ENCODE data around the gene NXT1.
"Not testable (repeated sequence)": the region's sequence is repeated elsewhere in the genome, so short reads cannot be mapped to it uniquely, and the experiment has no call there.

NXT1 gene

DNA sequence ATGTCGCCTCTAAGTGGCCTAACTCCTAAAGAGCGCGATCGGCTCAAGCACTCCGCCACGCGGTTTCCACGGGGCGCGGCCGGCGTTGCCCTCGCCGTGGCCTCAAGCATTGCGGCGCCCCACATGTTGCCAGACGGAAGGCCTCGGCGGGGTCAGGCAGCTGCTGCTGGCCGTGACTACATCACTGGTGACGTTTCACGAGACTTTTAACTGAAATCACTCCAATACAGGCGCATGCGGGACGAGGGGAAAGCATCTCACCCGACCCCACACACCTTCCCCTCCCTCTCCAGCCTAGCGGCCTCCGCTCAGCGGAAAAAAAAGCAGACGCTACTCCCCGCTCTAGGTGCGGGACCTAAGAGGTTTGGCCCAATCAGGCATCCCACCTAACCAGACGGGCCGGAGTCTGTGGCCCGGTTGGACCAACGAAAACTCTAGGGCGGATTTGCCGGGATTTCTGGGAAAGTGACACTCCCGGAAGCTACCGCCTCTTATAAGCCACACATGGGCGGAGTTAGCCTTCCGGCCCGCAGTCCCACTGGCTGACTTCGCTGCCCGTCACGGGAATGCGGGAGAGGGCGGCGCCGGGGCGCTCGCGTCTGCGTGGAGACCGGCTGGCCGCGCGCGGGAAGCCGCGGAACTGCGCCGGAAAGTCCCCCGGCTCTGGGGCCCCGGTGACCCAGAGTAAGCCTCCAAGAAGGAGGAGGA is at the start of gene NXT1:
Gene NXT1, plus strand, starts transcription at position 596 of the 708 bp plus-strand sequence. CDS start 3,251 bp downstream, outside the sequence.
- peak; percentile 92 to 93 for DNase-seq (ENCODE audit: low read depth in 2 of 2)

DNA sequence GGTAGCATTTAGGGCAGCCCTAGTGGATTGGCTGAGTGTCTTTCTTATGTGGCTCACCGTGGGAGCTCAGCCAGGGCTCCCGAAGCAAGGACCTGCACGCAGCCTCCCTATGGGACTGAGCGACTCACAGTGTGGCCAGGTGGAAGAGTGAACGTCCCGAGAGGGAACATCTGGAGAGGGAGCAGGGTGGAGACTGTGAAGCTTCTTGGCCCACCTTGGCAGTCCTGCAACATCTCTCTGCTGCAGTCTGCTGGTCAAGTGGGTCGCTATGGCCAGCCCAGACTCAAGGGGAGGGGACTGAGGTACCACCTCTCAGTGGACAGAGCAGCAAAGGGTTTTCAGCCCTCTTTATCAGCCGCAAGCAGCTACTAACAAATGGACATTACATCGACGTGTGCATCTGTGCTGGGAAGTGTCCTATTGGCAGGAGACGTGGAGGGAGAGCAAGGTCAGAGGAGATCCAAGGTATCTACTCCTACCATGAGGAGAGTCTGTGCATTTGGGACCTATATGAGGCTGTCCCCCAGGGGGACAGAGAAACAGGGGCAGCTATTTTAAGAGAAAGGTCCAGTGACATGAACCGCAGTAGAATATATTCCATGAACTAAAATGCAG is 49.0 kb upstream of the NXT1 start:
- DNase-seq (ENCODE audit: low read depth in 2 of 2): no peak

GRCh38 chr20:23302386-23302785 is 48.2 kb upstream of the NXT1 start:
- DNase-seq (ENCODE audit: low read depth in 2 of 2): no peak

- no peak for DNase-seq (ENCODE audit: low read depth in 2 of 2)
Measured at GRCh38 chr20:23302801-23303200, 47.8 kb upstream of the NXT1 start.

DNA sequence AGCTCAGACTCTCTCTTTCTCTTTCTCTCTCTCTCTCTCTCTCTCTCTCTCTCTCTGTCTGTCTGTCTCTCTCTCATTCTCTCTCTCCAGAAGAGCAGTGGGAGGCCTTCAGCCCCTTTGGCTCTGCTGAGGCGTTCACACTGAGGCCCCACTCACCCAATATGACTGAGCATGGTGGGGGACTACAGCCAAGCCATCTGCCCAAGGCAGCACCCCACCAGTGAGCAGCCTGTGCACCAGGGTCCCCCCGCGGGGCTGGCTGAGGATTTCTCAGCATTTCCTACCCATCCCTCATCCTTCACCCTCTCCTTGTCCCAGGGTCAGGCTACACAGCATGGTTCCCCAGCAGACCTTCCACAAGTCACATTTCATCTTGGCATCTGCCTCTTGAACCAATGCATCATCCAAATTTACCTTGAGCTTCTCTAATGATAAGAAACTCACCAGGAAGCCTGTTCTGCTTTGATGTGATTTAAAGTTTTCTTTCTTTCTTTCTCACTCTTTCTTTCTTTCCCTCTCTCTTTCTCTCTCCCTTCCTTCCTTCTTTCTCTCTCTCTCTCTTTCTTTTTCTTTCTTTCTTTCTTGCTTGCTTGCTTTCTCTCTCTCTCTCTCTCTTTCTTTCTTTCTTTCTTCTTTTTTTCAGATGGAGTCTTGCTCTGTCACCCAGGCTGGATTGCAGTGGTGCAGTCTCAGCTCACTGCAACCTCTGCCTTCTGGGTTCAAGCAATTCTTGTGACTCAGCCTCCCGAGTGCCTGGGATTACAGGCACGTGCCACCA is 47.1 kb upstream of the NXT1 start:
- DNase-seq (ENCODE audit: low read depth in 2 of 2): no peak

GRCh38 chr20:23304616-23305015 is 46.0 kb upstream of the NXT1 start:
- DNase-seq (ENCODE audit: low read depth in 2 of 2): no peak

DNA sequence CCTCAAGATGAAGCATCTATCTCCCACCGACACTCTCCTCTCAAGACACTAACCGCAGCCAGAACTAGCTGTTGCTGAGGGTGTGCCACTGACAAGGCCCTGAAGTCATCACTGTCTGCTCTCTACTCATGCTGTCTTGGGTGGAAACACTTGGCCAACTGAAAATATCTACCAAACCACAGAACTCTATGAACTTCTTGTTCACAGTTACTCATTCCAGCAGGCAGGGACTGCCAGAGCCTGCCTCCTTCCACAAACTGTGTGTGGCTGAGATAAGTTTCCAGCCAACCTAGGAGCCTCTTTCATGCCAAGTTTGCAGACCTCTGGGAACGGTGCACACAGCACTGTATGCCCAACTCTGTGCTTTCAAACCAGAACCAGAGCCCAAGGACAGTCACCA is 45.5 kb upstream of the NXT1 start:
- no peak for DNase-seq (ENCODE audit: low read depth in 2 of 2)

- not testable (repeated sequence) for DNase-seq (ENCODE audit: low read depth in 2 of 2)
Measured at GRCh38 chr20:23307393-23307792, 43.2 kb upstream of the NXT1 start.

- no peak for DNase-seq (ENCODE audit: low read depth in 2 of 2)
Measured at GRCh38 chr20:23308024-23308423, 42.6 kb upstream of the NXT1 start.

- DNase-seq (ENCODE audit: low read depth in 2 of 2): no peak
Measured at GRCh38 chr20:23308908-23309307, 41.7 kb upstream of the NXT1 start.

DNA sequence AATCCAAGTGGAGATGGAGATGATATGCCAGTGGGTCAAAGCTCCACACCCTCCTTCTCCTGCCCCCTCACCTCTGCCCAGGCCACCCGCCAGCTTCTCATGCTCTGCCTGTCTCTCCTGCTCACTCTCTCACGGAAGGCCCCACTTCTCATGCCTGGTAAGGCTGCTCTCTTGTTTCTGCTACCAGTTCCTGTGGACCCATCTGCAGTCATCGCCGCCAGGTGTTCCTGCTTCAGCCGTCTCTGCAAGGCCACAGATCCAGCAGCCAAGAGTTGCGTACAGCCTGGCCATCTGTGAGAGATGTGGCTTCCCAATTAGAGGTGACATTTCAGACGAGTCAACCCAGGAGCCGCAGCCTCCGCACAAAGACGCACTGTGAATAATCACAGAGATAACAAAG is 40.8 kb upstream of the NXT1 start:
- no peak for DNase-seq (ENCODE audit: low read depth in 2 of 2)

GRCh38 chr20:23311947-23312506 is 38.6 kb upstream of the NXT1 start:
- DNase-seq (ENCODE audit: low read depth in 2 of 2): no peak

DNA sequence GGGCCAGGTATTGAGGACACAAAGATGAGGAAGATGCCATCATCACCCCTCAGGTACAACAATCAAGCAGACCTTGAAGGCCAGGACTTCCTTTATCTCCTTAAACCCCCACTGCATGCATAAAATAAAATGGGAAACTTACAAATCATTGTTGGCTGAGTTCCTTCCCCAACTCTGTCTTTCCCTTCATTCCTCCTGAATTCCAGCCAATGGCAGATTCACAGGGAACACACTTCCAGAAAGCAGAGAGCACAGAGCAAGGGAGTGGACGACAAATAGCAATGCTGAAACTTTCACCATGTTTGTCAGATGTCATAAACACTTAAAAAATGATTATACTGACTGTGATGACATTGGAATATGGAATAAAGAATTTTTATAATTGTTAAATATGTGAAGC is 37.3 kb upstream of the NXT1 start:
- DNase-seq (ENCODE audit: low read depth in 2 of 2): no peak

DNA sequence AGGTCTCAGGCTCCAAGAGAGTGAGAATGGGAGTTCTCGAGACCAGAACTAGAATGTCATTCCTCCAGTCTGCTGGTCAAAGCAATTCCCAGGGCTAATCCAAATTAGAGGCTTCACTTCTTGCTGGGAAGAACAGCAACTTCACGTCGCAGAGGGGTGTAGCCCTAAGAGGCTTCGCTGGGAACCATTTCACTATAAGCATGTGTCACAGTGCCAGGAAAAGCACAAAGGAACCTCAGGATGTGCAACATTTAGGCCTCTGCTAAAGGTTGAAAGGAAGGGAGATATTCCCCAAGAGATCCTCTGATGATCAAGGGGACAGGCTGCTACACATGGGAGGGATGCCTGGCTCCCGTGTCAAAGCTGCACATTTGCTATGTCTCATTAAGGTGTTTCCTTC is 35.9 kb upstream of the NXT1 start:
- no peak for DNase-seq (ENCODE audit: low read depth in 2 of 2)

DNA sequence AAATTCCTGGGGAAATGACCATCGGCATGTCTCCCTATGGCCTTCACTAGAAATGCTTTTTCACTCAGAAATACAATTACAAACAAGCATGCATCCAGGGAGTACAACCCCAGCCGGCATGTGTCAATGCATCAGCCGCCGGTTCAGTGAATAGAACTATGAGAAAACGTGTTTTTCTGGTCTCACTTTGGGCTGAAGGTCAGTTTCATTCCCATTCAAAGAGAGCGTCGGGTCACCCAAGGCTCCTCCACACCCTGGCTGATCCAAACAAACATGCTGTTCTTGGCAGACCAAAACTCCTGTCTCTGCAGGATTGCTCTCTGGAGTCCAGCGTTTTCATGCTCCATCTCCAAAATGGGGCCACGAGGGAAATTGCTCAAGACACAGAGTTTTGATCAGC is 35.5 kb upstream of the NXT1 start:
- no peak for DNase-seq (ENCODE audit: low read depth in 2 of 2)

DNA sequence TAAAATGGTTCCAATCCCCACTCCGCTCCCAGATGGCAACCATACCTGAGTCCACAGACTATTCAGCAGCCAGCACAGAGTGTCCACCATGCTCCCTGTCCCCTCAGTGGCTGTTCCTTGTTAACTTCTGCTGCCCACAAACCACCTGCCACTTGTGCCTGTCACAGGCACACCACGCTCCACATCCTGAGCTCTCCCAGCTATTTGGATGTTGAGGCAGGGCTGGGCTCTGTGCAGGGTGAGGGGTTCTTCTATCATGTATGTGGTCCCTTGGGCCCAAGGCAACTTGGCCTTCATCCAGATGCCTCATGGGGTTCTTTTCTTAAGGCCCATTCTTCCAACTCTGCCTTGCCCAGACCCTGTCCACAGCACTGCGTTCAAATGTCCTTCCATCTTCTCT is 34.0 kb upstream of the NXT1 start:
- no peak for DNase-seq (ENCODE audit: low read depth in 2 of 2)

DNA sequence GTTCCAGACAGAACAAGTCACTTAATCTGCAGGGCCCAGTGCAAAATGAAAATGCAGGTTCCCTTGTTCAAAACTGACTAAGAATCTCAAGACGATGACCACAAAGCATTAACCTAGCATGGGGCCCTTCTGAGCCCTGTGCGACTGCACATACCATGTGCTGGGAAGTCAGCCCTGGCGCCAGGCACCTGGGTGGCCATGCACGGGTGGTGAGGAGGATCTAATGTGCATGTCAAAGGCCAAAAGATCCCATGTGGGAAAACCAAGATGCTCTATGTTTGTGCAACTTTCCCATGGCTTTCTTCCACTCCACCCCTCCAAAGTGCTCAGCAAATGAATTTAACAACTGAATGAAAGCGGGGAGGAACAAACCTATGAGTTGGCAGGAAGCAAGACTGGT is 33.5 kb upstream of the NXT1 start:
- DNase-seq (ENCODE audit: low read depth in 2 of 2): no peak

DNA sequence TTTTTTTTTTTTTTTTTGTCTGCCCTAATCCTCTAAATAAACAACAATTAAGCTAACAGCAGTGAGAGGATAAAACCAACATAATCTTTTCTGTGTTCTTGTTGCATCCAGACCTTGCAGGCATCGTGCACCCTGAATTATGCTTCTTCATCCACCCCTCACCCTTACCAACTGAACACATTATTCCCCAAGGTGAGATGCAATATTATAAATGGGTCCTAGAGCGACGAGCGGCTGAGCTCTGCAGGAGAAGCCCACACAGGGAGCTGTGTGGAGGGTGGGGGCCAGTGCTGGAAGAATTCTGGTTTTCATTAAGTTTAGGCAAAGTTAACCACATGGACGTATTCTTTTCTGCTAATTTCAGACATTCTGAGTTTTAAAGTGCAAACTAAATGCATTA is 32.2 kb upstream of the NXT1 start:
- DNase-seq (ENCODE audit: low read depth in 2 of 2): no peak

- DNase-seq (ENCODE audit: low read depth in 2 of 2): no peak
Measured at GRCh38 chr20:23320317-23320716, 30.3 kb upstream of the NXT1 start.

GRCh38 chr20:23325107-23325506 is 25.5 kb upstream of the NXT1 start:
- no peak for DNase-seq (ENCODE audit: low read depth in 2 of 2)

DNA sequence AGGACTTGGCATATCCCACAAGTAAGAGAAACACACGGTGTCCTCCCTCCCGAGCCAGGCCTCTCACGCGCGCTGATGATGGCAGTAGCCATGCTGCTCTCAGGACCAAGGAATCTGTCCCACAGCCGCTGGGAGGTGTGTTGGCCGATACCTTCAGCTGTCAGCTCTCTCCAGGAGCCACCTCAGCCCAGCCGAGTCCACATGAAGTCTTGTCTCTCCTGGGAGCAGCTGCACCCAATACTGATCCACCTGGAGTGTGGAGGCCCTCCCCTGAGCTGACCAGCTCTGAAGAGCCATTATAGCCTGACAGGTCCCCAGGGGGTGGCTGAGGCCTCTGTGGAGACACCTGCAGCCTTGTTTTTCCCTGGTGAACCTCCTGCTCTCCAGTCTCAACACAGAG is 23.8 kb upstream of the NXT1 start:
- DNase-seq (ENCODE audit: low read depth in 2 of 2): no peak

DNA sequence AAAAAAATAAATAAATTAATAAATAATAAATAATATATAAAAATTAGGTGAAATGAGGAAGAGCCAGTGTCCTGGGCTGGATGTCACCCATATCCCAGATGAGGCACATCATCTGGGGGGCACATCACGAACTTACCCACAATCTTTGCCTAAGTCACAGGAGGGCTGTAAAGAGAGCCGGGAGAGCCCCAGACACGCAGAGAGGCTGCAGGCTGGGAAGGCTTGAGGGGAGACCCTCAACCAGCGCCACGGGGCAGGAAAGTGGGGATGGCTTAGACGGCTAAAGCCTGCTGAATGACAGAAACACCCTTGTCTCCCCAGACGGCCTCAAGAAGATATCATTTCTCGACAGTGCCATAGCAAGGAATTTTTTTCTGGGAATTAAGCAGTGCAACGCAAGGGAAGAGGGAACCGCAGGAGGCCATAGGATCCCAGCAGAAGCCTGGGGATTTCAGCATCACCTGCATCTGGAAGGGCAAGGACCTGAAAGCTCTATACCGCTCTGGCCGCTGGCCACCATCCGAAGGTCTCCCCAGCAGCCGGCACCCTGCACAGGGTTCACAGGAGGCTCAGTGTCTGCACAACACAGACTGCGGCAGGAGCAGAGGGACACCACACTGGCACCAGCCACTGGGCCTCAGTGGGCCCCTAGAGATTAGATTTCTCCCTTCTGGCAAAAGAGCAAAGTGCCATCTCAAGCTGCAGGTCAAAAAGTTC is 22.8 kb upstream of the NXT1 start:
- DNase-seq (ENCODE audit: low read depth in 2 of 2): no peak

Data from activated CD8-positive, alpha-beta memory T cell treated with anti-CD3 and anti-CD28 coated beads for 4 hours (primary cell).